Mononuclear cell (primary cell): ENCODE results near the gene PCDH19. TPM values are rescaled to one million over a fixed set of nuclear protein-coding genes. Genes with fewer than 3 reads are reported as not detected.

Source experiments
- H3K27me3 ChIP-seq: 2 replicates; pipeline ENCODE4 v1.6.0; 2011; ENCODE audit warnings: low read length, control low read depth; ENCODE audit not compliant: insufficient read depth
- H3K4me1 ChIP-seq: 2 replicates; pipeline ENCODE4 v1.5.1; 2011; ENCODE audit warnings: mild to moderate bottlenecking, low read length, control low read depth; ENCODE audit not compliant: insufficient read depth
- H3K4me3 ChIP-seq: 2 replicates; pipeline ENCODE4 v1.5.1; 2011; ENCODE audit warnings: mild to moderate bottlenecking, low read length, moderate library complexity
- H3K9me3 ChIP-seq: 2 replicates; pipeline ENCODE4 v1.5.1; 2011; ENCODE audit warnings: low read depth, mild to moderate bottlenecking, control low read depth, low read length
- total RNA-seq: library from RNA; depleted of rRNA; stranded (reverse); fragments of >200 nt; gene quantifications from one replicate; pipeline ENCODE4 v1.2.3, GENCODE V29; 2012

PCDH19 gene
- total RNA-seq, 1 donor, result not detected

- Histone ChIP-seq H3K4me1 (no peaks in the 10 kb centered on the region), H3K4me3 (no peak overlapping the region), H3K9me3 (no peaks in the 10 kb centered on the region), H3K27me3 (no peaks in the 10 kb centered on the region)
Measured at GRCh38 chrX:100356351-100356896, 53.6 kb downstream of the PCDH19 start.

GRCh38 chrX:100355680-100356079, 54.4 kb downstream of the PCDH19 start:
- Histone ChIP-seq H3K4me3 (no peak overlapping the region), H3K27me3 (no peaks in the 10 kb centered on the region)

GRCh38 chrX:100353326-100353725, 56.7 kb downstream of the PCDH19 start:
- H3K4me3 ChIP-seq, result no peak overlapping the region
- no peaks in the 10 kb centered on the region for H3K9me3 ChIP-seq
- no peaks in the 10 kb centered on the region for H3K27me3 ChIP-seq
- H3K4me1 ChIP-seq, result no peaks in the 10 kb centered on the region

More at GRCh38 chrX:100355680-100356079, 54.4 kb downstream of the PCDH19 start:
- Histone ChIP-seq H3K4me1 (no peaks in the 10 kb centered on the region), H3K9me3 (no peaks in the 10 kb centered on the region)

- no peaks in the 10 kb centered on the region for H3K4me1 ChIP-seq
- no peaks in the 10 kb centered on the region for H3K27me3 ChIP-seq
- H3K4me3 ChIP-seq, result no peak overlapping the region
- H3K9me3 ChIP-seq, result no peaks in the 10 kb centered on the region
Measured at GRCh38 chrX:100350704-100351489, 59.2 kb downstream of the PCDH19 start.

- Histone ChIP-seq H3K4me1 (no peaks in the 10 kb centered on the region), H3K9me3 (no peaks in the 10 kb centered on the region), H3K4me3 (no peak overlapping the region), H3K27me3 (no peaks in the 10 kb centered on the region)
Measured at GRCh38 chrX:100349391-100349790, 60.7 kb downstream of the PCDH19 start.

GRCh38 chrX:100341142-100341510, 68.9 kb downstream of the PCDH19 start:
- H3K4me3 ChIP-seq, result no peak overlapping the region
- no peaks in the 10 kb centered on the region for H3K9me3 ChIP-seq
- no peaks in the 10 kb centered on the region for H3K27me3 ChIP-seq
- no peaks in the 10 kb centered on the region for H3K4me1 ChIP-seq

GRCh38 chrX:100340491-100341141, 69.5 kb downstream of the PCDH19 start:
- H3K27me3 ChIP-seq, result no peaks in the 10 kb centered on the region
- no peak overlapping the region for H3K4me3 ChIP-seq
- no peaks in the 10 kb centered on the region for H3K4me1 ChIP-seq
- no peaks in the 10 kb centered on the region for H3K9me3 ChIP-seq

GRCh38 chrX:100328351-100328750, 81.7 kb downstream of the PCDH19 start:
- Histone ChIP-seq H3K27me3 (no peaks in the 10 kb centered on the region), H3K9me3 (no peaks in the 10 kb centered on the region), H3K4me3 (no peak overlapping the region), H3K4me1 (no peaks in the 10 kb centered on the region)

- Histone ChIP-seq H3K4me3 (no peak overlapping the region), H3K27me3 (no peaks in the 10 kb centered on the region), H3K9me3 (no peaks in the 10 kb centered on the region), H3K4me1 (no peaks in the 10 kb centered on the region)
Measured at GRCh38 chrX:100319716-100320115, 90.4 kb downstream of the PCDH19 start.

GRCh38 chrX:100316987-100317386, 93.1 kb downstream of the PCDH19 start:
- Histone ChIP-seq H3K9me3 (no peaks in the 10 kb centered on the region), H3K4me1 (no peaks in the 10 kb centered on the region), H3K27me3 (no peaks in the 10 kb centered on the region), H3K4me3 (no peak overlapping the region)

GRCh38 chrX:100315566-100315965, 94.5 kb downstream of the PCDH19 start:
- Histone ChIP-seq H3K4me3 (no peak overlapping the region), H3K4me1 (no peaks in the 10 kb centered on the region), H3K9me3 (no peaks in the 10 kb centered on the region), H3K27me3 (no peaks in the 10 kb centered on the region)

GRCh38 chrX:100299559-100299958, 110.5 kb downstream of the PCDH19 start:
- Histone ChIP-seq H3K27me3 (no peaks in the 10 kb centered on the region), H3K9me3 (no peaks in the 10 kb centered on the region), H3K4me3 (no peak overlapping the region), H3K4me1 (no peaks in the 10 kb centered on the region)

GRCh38 chrX:100297728-100298127, 112.3 kb downstream of the PCDH19 start:
- Histone ChIP-seq H3K27me3 (no peaks in the 10 kb centered on the region), H3K4me1 (no peaks in the 10 kb centered on the region), H3K4me3 (no peak overlapping the region), H3K9me3 (no peaks in the 10 kb centered on the region)

- H3K27me3 ChIP-seq, result no peaks in the 10 kb centered on the region
- no peaks in the 10 kb centered on the region for H3K4me1 ChIP-seq
- no peak overlapping the region for H3K4me3 ChIP-seq
- H3K9me3 ChIP-seq, result no peaks in the 10 kb centered on the region
Measured at GRCh38 chrX:100296183-100296753, 113.8 kb downstream of the PCDH19 start.

GRCh38 chrX:100294965-100295364, 115.1 kb downstream of the PCDH19 start:
- Histone ChIP-seq H3K4me1 (no peaks in the 10 kb centered on the region), H3K27me3 (no peaks in the 10 kb centered on the region), H3K9me3 (no peaks in the 10 kb centered on the region), H3K4me3 (no peak overlapping the region)
